Upper lobe of left lung (tissue), 6 donors: ENCODE measurements around the gene ARHGEF39. TPM values are rescaled to one million over a fixed set of nuclear protein-coding genes. Genes with fewer than 3 reads are reported as not detected.

ENCODE experiments used
- ATAC-seq, 2 donors: fragments of 200-7000 bp; cut with Tn5 transposase; one replicate each; pipeline ENCODE4 v1.9.1; 2022; ENCODE audit warnings: mild to moderate bottlenecking in 2 of 2, moderate library complexity in 2 of 2; ENCODE audit not compliant: low FRiP score in 2 of 2
- DNase-seq, 2 donors: peaks; one replicate each; pipeline ENCODE4 v3.0.0-alpha.2; 2019 to 2020
- H3K27ac ChIP-seq, 4 donors: fragments of 200-600 bp; sonication (generic); one replicate each; pipeline ENCODE4 v1.5.1; 2016 to 2019
- H3K27me3 ChIP-seq, 4 donors: fragments of 200-600 bp; sonication (generic); one replicate each; pipeline ENCODE4 v1.5.1; 2017 to 2019
- H3K36me3 ChIP-seq, 4 donors: fragments of 200-600 bp; sonication (generic); one replicate each; pipeline ENCODE4 v1.5.1; 2016 to 2019
- H3K4me1 ChIP-seq, 4 donors: fragments of 200-600 bp; sonication (generic); one replicate each; pipeline ENCODE4 v1.5.1; 2018 to 2019
- H3K4me3 ChIP-seq, 4 donors: fragments of 200-600 bp; sonication (generic); one replicate each; pipeline ENCODE4 v1.5.1; 2017 to 2019; ENCODE audit warnings: mild to moderate bottlenecking in 2 of 4, moderate library complexity in 1 of 4
- H3K9me3 ChIP-seq, 4 donors: fragments of 200-600 bp; sonication (generic); one replicate each; pipeline ENCODE4 v1.5.1; 2018 to 2019
- CTCF ChIP-seq, 6 experiments: fragments of 450-650 bp in 4 of 6; fragments of 200-600 bp in 2 of 6; sonication (generic) in 2 of 6; IDR thresholded peaks; one replicate each; pipeline ENCODE4 v1.5.1; 2016 to 2019; ENCODE audit warnings: antibody characterized with exemption in 6 of 6
- EP300 ChIP-seq, 4 donors: sonication (generic); formaldehyde crosslinking; IDR thresholded peaks; one replicate each; pipeline ENCODE4 v1.5.1; 2017; ENCODE audit warnings: antibody characterized with exemption in 4 of 4, control low read depth in 2 of 4
- POLR2A ChIP-seq, 4 donors: fragments of 450-650 bp; IDR thresholded peaks; one replicate each; pipeline ENCODE4 v1.5.1; 2016 to 2017; ENCODE audit warnings: antibody characterized with exemption in 4 of 4, mild to moderate bottlenecking in 2 of 4
- POLR2AphosphoS5 ChIP-seq, 2 donors: sonication (generic); formaldehyde crosslinking; IDR thresholded peaks; one replicate each; pipeline ENCODE4 v1.5.1; 2017; ENCODE audit warnings: antibody characterized with exemption in 2 of 2
- WGBS, 2 donors: methylation state at CpG; one replicate each; pipeline ENCODE4 v1.1.5; 2017 to 2018; 5-methylcytosine and 5-hydroxymethylcytosine counted together
- total RNA-seq, 6 donors: library from RNA; depleted of rRNA in 4 of 6; stranded (reverse); fragments of >200 nt in 4 of 6; gene quantifications; one replicate each; pipeline versions ENCODE4 v1.1.0 to v1.2.1, GENCODE V29; 2016 to 2021
- donor health status: DM: no; HTN: no; CAD: no; lungs with moderate emphysema.
- donor health status: DM: no; HTN: yes; CAD: no; lungs with severe emphysema.

ARHGEF39 gene
- total RNA-seq, 6 donors from 2014 or later, result 0.30 to 1.1 (median 0.37) TPM; not detected in 1

- 91 to 94% methylated on average over 6 of the region's 6 CpGs for WGBS, 2 donors
- no peak overlapping the region for H3K4me3 ChIP-seq
- H3K27me3 ChIP-seq, result no peaks in the 10 kb centered on the region
- ATAC-seq (no peak), DNase-seq (no peak)
- peaks cover 0 to 21% (median 6%) of the 10 kb centered on the region in 4 donors for H3K4me1 ChIP-seq
- H3K27ac ChIP-seq, result no peak overlapping the region
- peaks cover 0 to 30% (median 12%) of the 10 kb centered on the region in 4 donors for H3K36me3 ChIP-seq
- H3K9me3 ChIP-seq, result no peaks in the 10 kb centered on the region
- TF ChIP-seq POLR2AphosphoS5 (IDR thresholded peaks at IDR 0.05) (no peak), CTCF (IDR thresholded peaks at IDR 0.05) (no peak), POLR2A (IDR thresholded peaks at IDR 0.05) (no peak)
Measured at GRCh38 chr9:35682051-35682450, 17.1 kb upstream of the ARHGEF39 start.

- no peak overlapping the region for H3K27ac ChIP-seq
- peaks cover 0 to 21% (median 6%) of the 10 kb centered on the region in 4 donors for H3K4me1 ChIP-seq
- no peak for DNase-seq
- H3K9me3 ChIP-seq, result no peaks in the 10 kb centered on the region
- WGBS, 2 donors, result 76 to 85% methylated on average over 3 of the region's 3 CpGs
- H3K27me3 ChIP-seq, result no peaks in the 10 kb centered on the region
- ATAC-seq, result no peak
- no peak for TF ChIP-seq POLR2AphosphoS5 (IDR thresholded peaks at IDR 0.05)
- no peak for TF ChIP-seq POLR2A (IDR thresholded peaks at IDR 0.05)
- TF ChIP-seq EP300 (IDR thresholded peaks at IDR 0.05), result no peak
- TF ChIP-seq CTCF (IDR thresholded peaks at IDR 0.05), result no peak
- H3K36me3 ChIP-seq, result peaks cover 0 to 30% (median 12%) of the 10 kb centered on the region in 4 donors
- H3K4me3 ChIP-seq, result no peak overlapping the region
Measured at GRCh38 chr9:35681341-35682002, 16.5 kb upstream of the ARHGEF39 start.

GRCh38 chr9:35680331-35681105, 15.5 kb upstream of the ARHGEF39 start:
- Histone ChIP-seq H3K27me3 (no peaks in the 10 kb centered on the region), H3K27ac (no peak overlapping the region), H3K4me1 (peaks cover 6 to 25% (median 15%) of the 10 kb centered on the region in 4 donors), H3K36me3 (peaks cover 0 to 26% (median 12%) of the 10 kb centered on the region in 4 donors), H3K4me3 (no peak overlapping the region), H3K9me3 (no peaks in the 10 kb centered on the region)
- 68 to 73% methylated on average over 15 of the region's 15 CpGs for WGBS, 2 donors
- TF ChIP-seq POLR2AphosphoS5 (IDR thresholded peaks at IDR 0.05) (no peak), EP300 (IDR thresholded peaks at IDR 0.05) (no peak), POLR2A (IDR thresholded peaks at IDR 0.05) (no peak), CTCF (IDR thresholded peaks at IDR 0.05) (no peak)
- DNase-seq, result no peak
- no peak for ATAC-seq

GRCh38 chr9:35679766-35680330, 14.9 kb upstream of the ARHGEF39 start:
- H3K36me3 ChIP-seq, result peaks cover 0 to 19% (median 7%) of the 10 kb centered on the region in 4 donors
- no peak overlapping the region for H3K27ac ChIP-seq
- no peak for DNase-seq
- peaks cover 6 to 27% (median 17%) of the 10 kb centered on the region in 4 donors for H3K4me1 ChIP-seq
- H3K4me3 ChIP-seq, result no peak overlapping the region
- WGBS, 2 donors, result 95% methylated on average over 8 of the region's 8 CpGs
- no peaks in the 10 kb centered on the region for H3K9me3 ChIP-seq
- H3K27me3 ChIP-seq, result no peaks in the 10 kb centered on the region
- no peak for TF ChIP-seq CTCF (IDR thresholded peaks at IDR 0.05)
- TF ChIP-seq POLR2A (IDR thresholded peaks at IDR 0.05), result no peak
- TF ChIP-seq EP300 (IDR thresholded peaks at IDR 0.05), result no peak
- no peak for TF ChIP-seq POLR2AphosphoS5 (IDR thresholded peaks at IDR 0.05)
- no peak for ATAC-seq
